Tibial artery (tissue), 4 donors: Measurements from ENCODE around the gene TLNRD1.

Experiments used
- DNase-seq, 2 donors: peaks; one replicate each; pipeline ENCODE4 v3.0.0-alpha.2; 2019
- H3K27ac ChIP-seq, 2 donors: fragments of 200-600 bp; sonication (generic) in 1 of 2; 1 replicate in 1 of 2; 2 replicates in 1 of 2; pipeline ENCODE4 v1.5.1; 2018 to 2019; ENCODE audit warnings: mild to moderate bottlenecking in 1 of 2
- H3K27me3 ChIP-seq, 2 donors: fragments of 200-600 bp; sonication (generic) in 1 of 2; one replicate each; pipeline versions ENCODE4 v1.5.1 to v1.6.0; 2016 to 2019
- H3K36me3 ChIP-seq, 3 donors: fragments of 200-600 bp; sonication (generic) in 2 of 3; one replicate each; pipeline ENCODE4 v1.5.1; 2016 to 2019; ENCODE audit warnings: mild to moderate bottlenecking in 2 of 3
- H3K4me1 ChIP-seq, 4 donors: fragments of 200-600 bp; sonication (generic) in 2 of 4; 1 replicate in 3 of 4; 2 replicates in 1 of 4; pipeline ENCODE4 v1.5.1; 2016 to 2019
- H3K4me3 ChIP-seq, 2 donors: fragments of 200-600 bp; sonication (generic) in 1 of 2; 1 replicate in 1 of 2; 2 replicates in 1 of 2; pipeline ENCODE4 v1.5.1; 2018 to 2019; ENCODE audit warnings: mild to moderate bottlenecking in 2 of 2
- H3K9me3 ChIP-seq, 3 donors: fragments of 200-600 bp; sonication (generic) in 1 of 3; one replicate each; pipeline ENCODE4 v1.5.1; 2016 to 2019
- CTCF ChIP-seq, 2 experiments: fragments of 200-600 bp in 1 of 2; fragments of 450-650 bp in 1 of 2; IDR thresholded peaks; one replicate each; pipeline ENCODE4 v1.5.1; 2017 to 2019; ENCODE audit warnings: antibody characterized with exemption in 2 of 2, mild to moderate bottlenecking in 1 of 2, moderate library complexity in 1 of 2
- intact Hi-C: fragments of 100-400 bp; cut with DNase I; formaldehyde crosslinking; loops from one replicate; pipeline ENCODE4 v1.15.0; 2023; ENCODE audit warnings: low total_unique reads

Gene TLNRD1

GRCh38 chr15:81030301-81030750, 29.6 kb downstream of the TLNRD1 start:
- Histone ChIP-seq H3K4me3 (no peak overlapping the region), H3K27ac (no peak overlapping the region), H3K9me3 (no peaks in the 10 kb centered on the region), H3K4me1 (no peaks in the 10 kb centered on the region), H3K27me3 (no peaks in the 10 kb centered on the region), H3K36me3 (no peaks in the 10 kb centered on the region)
- intact Hi-C loops = no loop called here
- DNase-seq = no peak
- TF ChIP-seq CTCF (IDR thresholded peaks at IDR 0.05) = no peak

- TF ChIP-seq CTCF (IDR thresholded peaks at IDR 0.05) = no peak
- intact Hi-C loops = no loop called here
- Histone ChIP-seq H3K4me3 (no peak overlapping the region), H3K4me1 (no peaks in the 10 kb centered on the region), H3K36me3 (no peaks in the 10 kb centered on the region), H3K27ac (no peak overlapping the region), H3K27me3 (no peaks in the 10 kb centered on the region), H3K9me3 (no peaks in the 10 kb centered on the region)
- DNase-seq = no peak
These were observed 30.5 kb downstream of the TLNRD1 start for GRCh38 chr15:81031203-81031602.

DNA sequence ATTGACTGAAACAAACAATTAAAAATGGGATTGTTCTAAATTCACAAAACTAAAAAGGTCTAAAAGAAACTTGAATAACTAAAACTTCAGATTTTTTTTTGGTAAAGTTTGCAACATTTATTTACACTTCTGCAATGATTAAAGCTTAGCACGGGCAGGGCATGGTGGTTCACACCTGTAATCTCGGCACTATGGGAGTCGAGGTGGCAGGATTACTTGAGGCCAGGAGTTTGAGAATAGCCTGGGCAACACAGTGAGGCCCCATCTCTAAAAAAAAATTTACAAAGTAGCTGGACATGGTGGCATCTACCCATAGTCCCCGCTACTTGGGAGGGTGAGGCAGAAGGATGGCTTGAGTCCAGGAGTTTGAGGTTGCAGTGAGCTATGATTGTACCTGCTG, 31.6 kb downstream of the TLNRD1 start:
- Histone ChIP-seq H3K9me3 (no peaks in the 10 kb centered on the region), H3K27me3 (no peaks in the 10 kb centered on the region), H3K4me1 (no peaks in the 10 kb centered on the region), H3K4me3 (no peak overlapping the region), H3K36me3 (no peaks in the 10 kb centered on the region), H3K27ac (no peak overlapping the region)
- DNase-seq = no peak
- intact Hi-C loops = no loop called here
- TF ChIP-seq CTCF (IDR thresholded peaks at IDR 0.05) = no peak

DNA sequence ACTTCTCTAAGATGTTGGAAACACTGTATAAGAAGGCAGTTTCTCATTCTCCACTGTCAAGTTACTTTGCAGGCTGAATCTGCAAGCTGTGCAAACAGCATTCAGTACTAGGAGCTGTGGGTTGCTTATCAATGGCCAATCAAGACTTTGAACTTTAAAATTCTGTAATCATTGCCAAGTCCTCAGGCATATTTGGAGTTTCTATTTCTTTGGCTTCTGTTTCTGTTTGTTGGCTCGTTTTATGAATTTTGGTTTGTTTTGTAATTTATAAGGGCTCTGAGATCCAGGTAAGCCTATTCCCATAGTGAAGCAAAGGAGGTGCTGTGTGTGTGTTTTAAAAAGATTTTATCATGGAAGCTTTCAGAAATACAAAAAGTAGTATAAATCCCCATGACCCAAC, 32.1 kb downstream of the TLNRD1 start:
- Histone ChIP-seq H3K4me3 (no peak overlapping the region), H3K4me1 (no peaks in the 10 kb centered on the region), H3K9me3 (no peaks in the 10 kb centered on the region), H3K36me3 (no peaks in the 10 kb centered on the region), H3K27ac (no peak overlapping the region), H3K27me3 (no peaks in the 10 kb centered on the region)
- TF ChIP-seq CTCF (IDR thresholded peaks at IDR 0.05) = no peak
- intact Hi-C loops = no loop called here
- DNase-seq = no peak

DNA sequence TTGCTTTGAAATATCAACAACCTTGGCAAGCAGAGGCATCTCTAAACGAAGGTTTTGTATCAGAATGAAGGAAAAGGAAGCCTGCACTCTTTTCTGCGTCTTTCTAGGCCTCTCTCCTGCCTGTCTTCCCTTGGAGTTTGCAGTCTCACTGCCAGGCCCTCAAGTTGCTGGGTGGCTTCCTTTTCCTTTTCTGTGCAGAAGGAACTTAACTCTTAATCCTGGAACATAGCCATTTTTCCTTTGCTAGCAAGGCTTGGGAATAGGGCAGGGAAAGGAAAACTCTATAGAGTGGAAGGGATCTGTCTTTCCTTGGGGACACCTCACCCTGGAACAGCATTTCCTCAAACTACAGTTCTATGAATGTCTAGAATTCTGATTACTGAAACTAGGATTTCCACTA, 32.8 kb downstream of the TLNRD1 start:
- intact Hi-C loops = no loop called here
- TF ChIP-seq CTCF (IDR thresholded peaks at IDR 0.05) = no peak
- DNase-seq = no peak
- H3K27me3 ChIP-seq = no peaks in the 10 kb centered on the region
- H3K4me1 ChIP-seq = no peaks in the 10 kb centered on the region
- no peaks in the 10 kb centered on the region for H3K36me3 ChIP-seq
- no peak overlapping the region for H3K27ac ChIP-seq
- no peaks in the 10 kb centered on the region for H3K9me3 ChIP-seq
- H3K4me3 ChIP-seq = no peak overlapping the region
